Activated CD4-positive, alpha-beta memory T cell treated with anti-CD3 and anti-CD28 coated beads, Interleukin-2, amount 10 ng/mL, durations not matched to agents 7 days and 5 days (primary cell): ENCODE results near the gene SLC1A3. TPM values are rescaled to one million over a fixed set of nuclear protein-coding genes. Genes with fewer than 3 reads are reported as not detected.
"Not testable (repeated sequence)": the region's sequence is repeated elsewhere in the genome, so short reads cannot be mapped to it uniquely, and the experiment has no call there.

Experiments
- CTCF ChIA-PET: fragments of 350-600 bp; sonication (Branson Sonifier 250); formaldehyde crosslinking; loops from one replicate; lab custom pipeline; 2021; ENCODE audit warnings: antibody characterized with exemption, inconsistent platforms; lab: Charles Lee
- POLR2A ChIA-PET: fragments of 350-600 bp; sonication (Branson Sonifier 250); formaldehyde crosslinking; loops from one replicate; lab custom pipeline; 2021; ENCODE audit warnings: antibody characterized with exemption; lab: Charles Lee
- DNase-seq: peaks from one replicate; pipeline ENCODE4 v3.0.0-alpha.2; 2020
- H3K27ac Mint-ChIP-seq: one replicate; pipeline ENCODE4 v1.8.0; 2021; ENCODE audit warnings: mild to moderate bottlenecking, mixed read lengths
- H3K27me3 Mint-ChIP-seq: one replicate; pipeline ENCODE4 v1.8.0; 2021; ENCODE audit warnings: mixed read lengths
- H3K36me3 Mint-ChIP-seq: one replicate; pipeline ENCODE4 v1.8.0; 2021; ENCODE audit warnings: low read depth, mixed read lengths
- H3K4me1 Mint-ChIP-seq: one replicate; pipeline ENCODE4 v1.8.0; 2021; ENCODE audit warnings: mixed read lengths
- H3K4me3 Mint-ChIP-seq: one replicate; pipeline ENCODE4 v1.8.0; 2021; ENCODE audit warnings: mild to moderate bottlenecking, mixed read lengths
- H3K9me3 Mint-ChIP-seq: one replicate; pipeline ENCODE4 v1.8.0; 2021; ENCODE audit warnings: mixed read lengths
- total RNA-seq, 2 experiments: library from RNA; stranded (reverse); gene quantifications; one replicate each; pipeline ENCODE4 v1.2.3, GENCODE V29; 2021

Gene SLC1A3
- total RNA-seq, 2 experiments from 2014 or later: not detected

DNA sequence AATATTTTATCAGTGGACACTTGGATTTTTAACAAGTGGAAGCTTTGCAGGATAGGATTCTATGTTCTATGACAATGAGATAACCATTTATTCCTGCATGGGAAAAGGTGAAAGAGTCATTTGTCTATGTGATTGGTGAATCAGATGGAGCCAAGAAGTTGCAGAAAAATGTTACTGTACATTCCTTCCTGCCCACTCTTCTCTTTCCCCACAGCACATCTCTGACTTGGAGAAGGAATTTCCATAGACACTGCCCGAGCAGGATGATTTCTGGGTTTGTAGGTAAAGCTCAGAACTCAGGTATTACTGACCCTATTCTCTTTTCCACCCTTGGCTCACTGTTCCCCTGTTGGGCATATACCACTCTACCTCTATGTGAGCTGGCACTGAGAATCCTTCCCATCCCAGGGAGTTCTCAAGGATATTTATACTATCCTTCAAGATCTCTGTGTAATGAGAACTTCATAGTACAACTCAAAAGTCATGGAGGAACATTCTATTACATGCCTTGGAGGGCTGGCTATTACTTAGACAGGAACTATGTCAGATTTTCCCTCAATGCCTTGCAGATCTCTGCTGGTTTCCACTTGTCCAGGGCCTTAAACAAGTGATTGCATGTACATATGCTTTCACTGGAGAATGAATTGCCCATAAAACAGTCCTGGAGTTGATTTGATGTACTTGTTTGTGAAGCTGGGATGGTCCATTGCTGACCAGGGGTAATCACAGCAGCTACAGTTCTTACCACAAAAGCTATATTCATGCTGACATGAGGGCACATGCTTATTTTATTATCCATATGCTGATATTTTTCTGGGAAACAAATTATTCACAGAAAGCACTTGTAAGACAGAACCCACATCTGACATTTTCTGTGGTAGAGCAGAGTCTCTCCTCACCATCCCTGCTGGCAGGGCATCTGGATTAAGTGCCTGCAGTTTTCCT, 24.1 kb downstream of the SLC1A3 start:
- Mint-ChIP-seq H3K36me3 (no peaks in the 10 kb centered on the region), H3K9me3 (no peaks in the 10 kb centered on the region), H3K4me1 (no peaks in the 10 kb centered on the region), H3K4me3 (no peak overlapping the region), H3K27ac (no peak overlapping the region), H3K27me3 (peaks cover 29% of the 10 kb centered on the region)
- ChIA-PET CTCF (no interaction called here), POLR2A (no interaction called here)
- no peak for DNase-seq

DNA sequence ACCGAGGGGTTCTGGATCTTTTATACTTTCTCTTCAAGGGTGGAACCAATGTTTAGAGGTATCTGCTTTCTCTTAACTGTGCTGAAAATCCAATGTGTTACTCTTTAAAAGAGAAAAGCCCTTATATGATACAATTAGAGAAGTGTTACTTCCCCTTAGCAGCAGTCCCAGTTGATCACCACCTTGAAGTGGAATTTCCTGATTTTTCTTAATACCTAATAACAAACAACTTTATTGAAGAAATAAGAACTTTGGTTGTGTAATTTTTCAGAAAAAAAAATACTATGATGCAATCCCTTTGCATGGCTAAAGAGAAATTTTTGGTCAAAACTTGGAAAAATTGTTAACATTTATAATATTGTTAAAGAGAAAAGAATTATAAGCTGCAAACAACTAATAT, 24.7 kb downstream of the SLC1A3 start:
- DNase-seq: no peak
- no peak overlapping the region for H3K27ac Mint-ChIP-seq
- no peaks in the 10 kb centered on the region for H3K4me1 Mint-ChIP-seq
- POLR2A ChIA-PET: no interaction called here
- H3K27me3 Mint-ChIP-seq: peaks cover 25% of the 10 kb centered on the region
- CTCF ChIA-PET: no interaction called here
- no peaks in the 10 kb centered on the region for H3K36me3 Mint-ChIP-seq
- H3K9me3 Mint-ChIP-seq: no peaks in the 10 kb centered on the region
- no peak overlapping the region for H3K4me3 Mint-ChIP-seq

DNA sequence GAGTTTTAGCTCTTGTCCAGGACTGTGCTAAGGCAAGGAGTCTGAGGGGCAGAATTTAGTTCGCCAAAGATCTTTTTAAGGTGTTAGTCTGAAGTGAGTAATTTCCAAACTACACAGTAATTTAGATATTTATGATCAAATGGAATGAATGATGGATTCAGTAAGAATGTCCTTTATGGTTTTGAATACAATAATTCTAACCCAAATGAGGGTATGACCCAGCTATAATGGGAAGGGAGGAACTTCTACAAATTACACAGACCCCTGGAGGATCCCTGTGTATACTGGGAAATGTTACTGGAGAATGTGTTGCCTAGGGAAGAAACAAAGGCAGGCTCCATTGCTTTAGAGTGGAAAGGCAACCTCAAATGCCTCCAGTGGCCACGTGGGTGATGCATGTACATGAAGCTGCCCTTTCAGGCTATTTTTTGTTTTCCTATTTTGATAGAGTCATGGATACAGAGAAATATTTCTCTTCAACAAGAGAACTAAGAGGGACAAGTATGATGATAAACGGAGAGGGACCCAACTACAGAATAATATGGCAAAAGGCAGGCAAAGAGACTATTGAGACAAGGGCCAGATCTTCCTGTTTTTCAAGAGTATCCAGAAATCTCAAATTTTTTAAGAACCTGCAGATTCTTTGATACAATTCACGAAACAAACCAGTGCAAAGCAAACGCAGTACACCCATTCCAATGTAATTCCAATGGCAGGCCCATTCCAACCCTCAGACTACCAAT, 25.4 kb downstream of the SLC1A3 start:
- no peak overlapping the region for H3K27ac Mint-ChIP-seq
- no peaks in the 10 kb centered on the region for H3K4me1 Mint-ChIP-seq
- peaks cover 25% of the 10 kb centered on the region for H3K27me3 Mint-ChIP-seq
- no peak for DNase-seq
- ChIA-PET POLR2A (no interaction called here), CTCF (no interaction called here)
- H3K36me3 Mint-ChIP-seq: no peaks in the 10 kb centered on the region
- no peaks in the 10 kb centered on the region for H3K9me3 Mint-ChIP-seq
- no peak overlapping the region for H3K4me3 Mint-ChIP-seq

DNA sequence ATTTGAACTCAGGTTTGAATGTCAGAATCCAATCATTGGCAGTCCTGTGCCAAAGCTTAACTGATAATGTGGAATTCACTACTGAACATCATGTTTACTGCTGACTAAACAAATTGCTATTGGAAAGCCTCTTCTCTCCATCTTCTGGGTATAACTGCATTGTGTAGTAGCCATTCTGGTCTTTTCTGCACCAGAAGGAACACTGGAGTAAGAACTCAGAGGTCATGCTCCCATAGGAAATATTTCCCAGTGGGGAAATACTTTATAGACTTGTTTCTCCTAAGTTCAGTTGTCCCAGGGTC, 25.9 kb downstream of the SLC1A3 start:
- Mint-ChIP-seq H3K4me1 (no peaks in the 10 kb centered on the region), H3K4me3 (no peak overlapping the region), H3K27me3 (peaks cover 25% of the 10 kb centered on the region), H3K27ac (no peak overlapping the region), H3K9me3 (no peaks in the 10 kb centered on the region), H3K36me3 (no peaks in the 10 kb centered on the region)
- POLR2A ChIA-PET: no interaction called here
- no peak for DNase-seq
- CTCF ChIA-PET: no interaction called here

DNA sequence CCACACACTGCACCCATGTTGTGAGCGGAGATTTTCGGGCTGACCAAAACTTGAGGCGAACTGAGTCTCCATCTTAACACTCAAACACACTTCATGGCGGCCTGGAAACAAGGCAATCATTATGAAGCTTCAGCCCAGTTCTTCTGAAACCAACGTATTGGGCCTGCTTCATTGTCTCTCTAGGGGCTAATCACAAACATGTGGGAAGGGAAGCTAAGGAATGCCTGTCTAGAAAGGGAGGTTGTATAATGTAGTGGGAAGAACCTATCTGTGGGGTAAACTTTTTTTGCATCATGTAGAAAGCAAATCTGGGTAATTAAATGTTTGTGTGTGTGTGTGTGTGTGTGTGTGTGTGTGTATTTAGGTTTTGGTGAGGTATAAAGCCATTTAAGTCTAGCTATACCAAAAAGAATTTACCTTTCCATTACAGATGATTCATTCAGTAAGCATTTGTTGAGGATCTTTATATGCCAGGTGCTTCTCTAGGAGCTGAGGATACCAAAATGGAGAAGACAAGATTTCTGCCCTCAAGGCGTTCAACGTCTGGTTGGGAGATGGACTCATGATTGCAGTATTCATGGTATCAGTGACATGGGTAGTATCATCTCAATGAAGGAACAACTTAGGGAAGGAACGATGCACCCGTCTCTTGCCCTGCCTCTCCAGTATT, 29.4 kb downstream of the SLC1A3 start:
- no peak for DNase-seq
- H3K4me3 Mint-ChIP-seq: no peak overlapping the region
- H3K27ac Mint-ChIP-seq: no peak overlapping the region
- ChIA-PET CTCF (interaction anchor here (0.9 kb wide), 1 partner anchor 55 kb away, joined by 3 read pairs; no protein-coding TSS in a partner anchor), POLR2A (no interaction called here)
- no peaks in the 10 kb centered on the region for H3K36me3 Mint-ChIP-seq
- peaks cover 13% of the 10 kb centered on the region for H3K27me3 Mint-ChIP-seq
- H3K4me1 Mint-ChIP-seq: no peaks in the 10 kb centered on the region
- H3K9me3 Mint-ChIP-seq: no peaks in the 10 kb centered on the region

DNA sequence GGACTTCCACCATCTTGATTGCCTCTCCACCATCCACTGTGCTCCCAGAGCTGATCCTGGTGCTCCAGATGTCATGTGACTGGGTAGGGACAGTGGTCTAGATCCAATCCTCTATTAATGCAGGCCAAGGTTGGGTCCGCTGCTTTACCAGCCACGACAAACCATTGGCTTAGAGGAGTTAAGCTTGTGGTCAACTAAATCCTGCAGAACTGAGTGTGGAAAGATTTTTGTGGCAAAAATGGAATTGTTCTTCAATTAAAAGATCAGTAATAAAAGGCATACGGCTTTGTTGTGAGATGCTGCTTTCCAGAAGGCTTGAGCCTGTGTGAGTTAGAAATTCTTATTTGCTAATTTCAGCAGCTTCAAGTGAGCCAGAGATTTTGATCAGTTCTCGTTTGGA, 30.7 kb downstream of the SLC1A3 start:
- POLR2A ChIA-PET: no interaction called here
- Mint-ChIP-seq H3K36me3 (no peaks in the 10 kb centered on the region), H3K27ac (no peak overlapping the region), H3K4me1 (no peaks in the 10 kb centered on the region), H3K27me3 (peaks cover 8% of the 10 kb centered on the region), H3K4me3 (no peak overlapping the region), H3K9me3 (no peaks in the 10 kb centered on the region)
- CTCF ChIA-PET: no interaction called here
- DNase-seq: no peak

DNA sequence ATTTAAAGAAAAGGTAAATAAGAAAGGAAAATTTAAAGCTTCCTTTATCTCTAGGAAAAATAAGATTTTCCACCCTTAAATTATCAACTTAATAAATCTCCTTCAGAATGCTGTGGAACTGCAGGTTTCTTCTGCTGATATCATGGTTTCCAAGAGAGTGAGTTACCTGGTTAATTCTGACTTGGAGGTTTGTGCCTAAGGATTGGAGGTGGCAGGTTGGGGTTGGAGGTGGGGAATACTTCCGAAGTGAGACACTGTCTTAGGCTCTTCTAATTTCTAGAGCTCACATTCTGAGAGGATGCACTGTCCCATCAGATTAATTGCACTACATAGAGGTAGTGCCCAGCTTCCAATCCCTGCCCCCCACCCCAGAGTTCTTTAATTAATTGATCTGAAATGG, 31.1 kb downstream of the SLC1A3 start:
- Mint-ChIP-seq H3K27me3 (peaks cover 8% of the 10 kb centered on the region), H3K4me1 (no peaks in the 10 kb centered on the region), H3K27ac (no peak overlapping the region), H3K9me3 (no peaks in the 10 kb centered on the region), H3K4me3 (no peak overlapping the region), H3K36me3 (no peaks in the 10 kb centered on the region)
- no peak for DNase-seq
- ChIA-PET CTCF (no interaction called here), POLR2A (no interaction called here)

DNA sequence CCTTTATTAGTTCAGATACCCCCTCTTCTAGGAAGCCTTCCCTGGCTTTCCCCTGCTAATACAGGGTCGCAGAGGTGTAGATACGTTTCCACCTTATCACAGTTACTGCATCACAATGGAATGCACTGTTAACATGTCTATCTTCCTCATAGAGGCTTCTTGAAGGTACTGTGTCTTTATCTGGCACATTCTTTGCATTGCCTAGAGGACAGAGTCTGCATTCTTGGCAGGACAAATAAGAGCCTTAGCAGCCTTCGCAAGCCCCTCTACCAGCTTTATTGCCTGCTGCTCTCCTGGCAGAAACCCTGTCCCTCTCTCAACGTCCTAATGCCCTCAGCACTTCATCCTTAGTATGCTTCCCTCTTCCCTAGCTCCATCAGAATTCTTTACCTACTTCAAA, 31.6 kb downstream of the SLC1A3 start:
- Mint-ChIP-seq H3K9me3 (no peaks in the 10 kb centered on the region), H3K27ac (no peak overlapping the region), H3K36me3 (no peaks in the 10 kb centered on the region), H3K27me3 (peaks cover 10% of the 10 kb centered on the region), H3K4me1 (no peaks in the 10 kb centered on the region), H3K4me3 (no peak overlapping the region)
- DNase-seq: no peak
- ChIA-PET POLR2A (no interaction called here), CTCF (no interaction called here)

DNA sequence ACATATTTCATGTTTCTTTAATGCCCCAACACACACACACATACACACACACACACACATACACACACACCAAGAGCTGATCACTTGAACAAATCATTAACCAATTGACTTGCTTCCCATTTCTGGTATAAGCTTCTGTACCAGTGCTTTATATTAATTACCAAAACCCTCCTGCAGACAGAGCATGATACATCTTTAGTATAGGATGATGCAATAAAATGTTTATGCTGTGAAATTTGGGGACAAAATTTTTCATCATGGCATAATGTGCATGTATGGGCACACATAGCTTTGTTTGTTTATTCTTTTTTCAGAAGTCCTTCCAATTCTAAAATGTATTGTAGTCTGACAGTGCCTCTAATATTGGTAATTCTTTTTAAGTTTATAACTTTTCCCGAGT, 34.5 kb downstream of the SLC1A3 start:
- Mint-ChIP-seq H3K36me3 (no peaks in the 10 kb centered on the region), H3K27me3 (peaks cover 5% of the 10 kb centered on the region), H3K9me3 (no peaks in the 10 kb centered on the region), H3K4me3 (no peak overlapping the region), H3K27ac (no peak overlapping the region), H3K4me1 (no peaks in the 10 kb centered on the region)
- DNase-seq: no peak
- POLR2A ChIA-PET: no interaction called here
- CTCF ChIA-PET: no interaction called here

DNA sequence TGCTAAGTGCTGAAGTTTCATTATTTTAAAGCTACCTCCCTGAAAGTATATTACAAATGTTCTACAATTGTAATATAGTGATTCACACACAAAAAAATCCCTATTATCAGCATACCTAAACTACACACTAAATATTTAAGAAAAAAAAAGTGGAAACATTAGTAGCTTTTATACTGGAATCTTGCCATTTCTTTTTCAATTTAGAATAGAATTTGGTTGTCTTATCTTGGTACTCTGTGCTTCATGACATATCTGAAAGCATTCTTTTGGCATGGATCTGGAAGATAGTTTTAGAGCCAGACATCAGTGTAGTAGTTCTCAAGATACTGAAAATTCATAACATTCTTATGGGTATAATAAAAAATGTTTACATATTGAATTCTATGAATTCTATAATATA, 35.0 kb downstream of the SLC1A3 start:
- POLR2A ChIA-PET: no interaction called here
- Mint-ChIP-seq H3K4me1 (no peaks in the 10 kb centered on the region), H3K9me3 (no peaks in the 10 kb centered on the region), H3K36me3 (no peaks in the 10 kb centered on the region), H3K4me3 (no peak overlapping the region), H3K27ac (no peak overlapping the region), H3K27me3 (peaks cover 5% of the 10 kb centered on the region)
- CTCF ChIA-PET: no interaction called here
- no peak for DNase-seq

DNA sequence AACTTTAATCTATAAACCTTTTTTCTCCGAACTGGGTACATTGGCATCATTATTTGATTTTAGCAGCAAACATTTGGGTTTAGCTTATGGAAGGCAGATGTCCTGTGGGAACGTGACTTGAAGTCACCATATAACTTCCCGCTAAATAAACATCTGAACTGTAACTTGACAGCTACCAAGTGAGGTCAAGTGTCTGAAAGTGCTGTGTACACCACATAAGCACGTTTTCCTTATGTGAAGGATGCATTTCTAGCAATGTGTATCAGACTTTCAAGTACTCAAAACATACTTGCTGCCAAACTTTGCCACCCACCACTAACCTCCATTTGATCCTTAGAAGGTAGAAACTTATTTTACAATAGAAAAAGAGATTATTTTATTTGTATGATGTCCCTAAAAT, 35.7 kb downstream of the SLC1A3 start:
- ChIA-PET CTCF (no interaction called here), POLR2A (no interaction called here)
- Mint-ChIP-seq H3K4me3 (no peak overlapping the region), H3K9me3 (no peaks in the 10 kb centered on the region), H3K27ac (no peak overlapping the region), H3K4me1 (no peaks in the 10 kb centered on the region), H3K27me3 (peaks cover 5% of the 10 kb centered on the region), H3K36me3 (no peaks in the 10 kb centered on the region)
- no peak for DNase-seq

DNA sequence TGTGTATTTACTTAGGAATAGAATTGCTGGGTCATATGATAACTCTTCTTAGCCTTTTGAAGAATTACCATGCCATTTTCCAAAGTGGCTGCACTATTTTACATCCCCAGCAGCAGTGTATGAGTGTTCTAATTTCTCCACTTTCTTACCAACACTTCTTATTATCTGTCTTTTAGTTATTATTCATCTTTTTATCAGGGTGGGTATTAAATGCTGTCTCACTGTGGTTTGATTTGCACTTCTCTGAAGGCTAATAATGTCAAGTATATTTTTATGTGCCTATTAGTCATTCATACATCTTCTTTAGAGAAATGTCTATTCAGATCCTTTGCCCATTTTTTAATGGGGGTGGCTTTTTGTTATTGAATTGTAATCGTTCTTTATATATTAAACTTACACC, 36.8 kb downstream of the SLC1A3 start:
- H3K9me3 Mint-ChIP-seq: no peaks in the 10 kb centered on the region
- H3K27ac Mint-ChIP-seq: no peak overlapping the region
- no peaks in the 10 kb centered on the region for H3K4me1 Mint-ChIP-seq
- ChIA-PET CTCF (no interaction called here), POLR2A (no interaction called here)
- H3K4me3 Mint-ChIP-seq: no peak overlapping the region
- peaks cover 5% of the 10 kb centered on the region for H3K27me3 Mint-ChIP-seq
- DNase-seq: no peak
- H3K36me3 Mint-ChIP-seq: no peaks in the 10 kb centered on the region

DNA sequence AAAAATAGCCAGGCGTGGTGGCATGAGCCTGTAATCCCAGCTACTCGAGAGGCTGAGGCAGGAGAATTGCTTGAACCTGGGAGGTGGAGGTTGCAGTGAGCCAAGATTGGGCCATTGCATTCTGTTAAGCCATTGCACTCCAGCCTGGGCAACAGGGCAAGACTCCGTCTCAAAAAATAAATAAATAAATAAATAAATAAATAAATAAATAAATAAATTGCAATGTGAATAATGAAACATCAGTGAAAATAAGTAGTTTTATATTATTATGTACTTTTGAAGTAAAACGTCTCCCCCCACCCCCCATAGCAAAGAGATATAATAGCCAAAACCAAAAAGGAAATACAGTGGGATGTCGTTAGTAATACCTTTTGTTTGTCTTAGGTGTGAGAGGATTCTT, 37.4 kb downstream of the SLC1A3 start:
- H3K9me3 Mint-ChIP-seq, CTCF ChIA-PET: not testable (repeated sequence)

More for the DNA sequence above, 37.4 kb downstream of the SLC1A3 start:
- H3K27ac Mint-ChIP-seq, POLR2A ChIA-PET, H3K27me3 Mint-ChIP-seq, H3K4me1 Mint-ChIP-seq, H3K4me3 Mint-ChIP-seq, H3K36me3 Mint-ChIP-seq, DNase-seq: not testable (repeated sequence)
